NCI-H748 (cell line): ENCODE measurements around the gene GLS.
"Not testable (repeated sequence)": the region's sequence is repeated elsewhere in the genome, so short reads cannot be mapped to it uniquely, and the experiment has no call there.

ENCODE experiments used
- DNase-seq: peaks from one replicate; lab custom pipeline; 2025; ENCODE audit not compliant: unreplicated experiment; lab: John Stamatoyannopoulos, UW

The GLS gene

GRCh38 chr2:190986221-190986953 lies 105.8 kb downstream of the GLS start:
- DNase-seq, result peak; percentile 58

GRCh38 chr2:190987116-190987515 lies 106.5 kb downstream of the GLS start:
- no peak for DNase-seq

GRCh38 chr2:190987938-190988337 lies 107.3 kb downstream of the GLS start:
- no peak for DNase-seq

GRCh38 chr2:190988910-190989309 lies 108.3 kb downstream of the GLS start:
- no peak for DNase-seq

GRCh38 chr2:190990132-190990531 lies 109.5 kb downstream of the GLS start:
- DNase-seq, result no peak

GRCh38 chr2:190993292-190993643 lies 112.6 kb downstream of the GLS start:
- DNase-seq, result no peak

GRCh38 chr2:190994148-190994547 lies 113.5 kb downstream of the GLS start:
- no peak for DNase-seq

GRCh38 chr2:190995315-190995714 lies 114.7 kb downstream of the GLS start:
- not testable (repeated sequence) for DNase-seq

GRCh38 chr2:190996338-190996946 lies 115.8 kb downstream of the GLS start:
- peak; percentile 49 for DNase-seq

- no peak for DNase-seq
Measured at GRCh38 chr2:190996947-190997346, 116.3 kb downstream of the GLS start.

- DNase-seq, result no peak
Measured at GRCh38 chr2:190997526-190998113, 117.0 kb downstream of the GLS start.

- no peak for DNase-seq
Measured at GRCh38 chr2:190999058-190999457, 118.4 kb downstream of the GLS start.

- no peak for DNase-seq
Measured at GRCh38 chr2:190999949-191000665, 119.5 kb downstream of the GLS start.

- no peak for DNase-seq
Measured at GRCh38 chr2:191001032-191001431, 120.4 kb downstream of the GLS start.

GRCh38 chr2:191001624-191002023 lies 121.0 kb downstream of the GLS start:
- DNase-seq, result no peak

GRCh38 chr2:191003405-191004309 lies 123.0 kb downstream of the GLS start:
- no peak for DNase-seq

- DNase-seq, result no peak
Measured at GRCh38 chr2:191006297-191006696, 125.7 kb downstream of the GLS start.

- no peak for DNase-seq
Measured at GRCh38 chr2:191006997-191007783, 126.6 kb downstream of the GLS start.

- no peak for DNase-seq
Measured at GRCh38 chr2:191008286-191008685, 127.7 kb downstream of the GLS start.
